ENCODE results near the gene SLC1A3. TPM values are rescaled to one million over a fixed set of nuclear protein-coding genes. Genes with fewer than 3 reads are reported as not detected.

SLC1A3 gene
- total RNA-seq, 1 experiment from 2014 or later = 6.0 TPM

GRCh38 chr5:36607838-36608783, 1.7 kb downstream of the SLC1A3 start:
- BruUV-seq (replicated peaks) = no TSS peak
- Mint-ChIP-seq H3K36me3 (ENCODE audit: insufficient read depth, unreplicated experiment) (peaks cover 11% of the 10 kb centered on the region), H3K4me3 (ENCODE audit: low read depth, unreplicated experiment) (no peak overlapping the region), H3K4me1 (ENCODE audit: low read depth, unreplicated experiment) (peaks cover 7% of the 10 kb centered on the region), H3K9me3 (ENCODE audit: low read depth, unreplicated experiment) (no peaks in the 10 kb centered on the region), H3K27ac (ENCODE audit: unreplicated experiment) (no peak overlapping the region), H3K27me3 (ENCODE audit: unreplicated experiment) (peaks cover 13% of the 10 kb centered on the region)
- DNase-seq = no peak
- TF ChIP-seq, protein P1, sequence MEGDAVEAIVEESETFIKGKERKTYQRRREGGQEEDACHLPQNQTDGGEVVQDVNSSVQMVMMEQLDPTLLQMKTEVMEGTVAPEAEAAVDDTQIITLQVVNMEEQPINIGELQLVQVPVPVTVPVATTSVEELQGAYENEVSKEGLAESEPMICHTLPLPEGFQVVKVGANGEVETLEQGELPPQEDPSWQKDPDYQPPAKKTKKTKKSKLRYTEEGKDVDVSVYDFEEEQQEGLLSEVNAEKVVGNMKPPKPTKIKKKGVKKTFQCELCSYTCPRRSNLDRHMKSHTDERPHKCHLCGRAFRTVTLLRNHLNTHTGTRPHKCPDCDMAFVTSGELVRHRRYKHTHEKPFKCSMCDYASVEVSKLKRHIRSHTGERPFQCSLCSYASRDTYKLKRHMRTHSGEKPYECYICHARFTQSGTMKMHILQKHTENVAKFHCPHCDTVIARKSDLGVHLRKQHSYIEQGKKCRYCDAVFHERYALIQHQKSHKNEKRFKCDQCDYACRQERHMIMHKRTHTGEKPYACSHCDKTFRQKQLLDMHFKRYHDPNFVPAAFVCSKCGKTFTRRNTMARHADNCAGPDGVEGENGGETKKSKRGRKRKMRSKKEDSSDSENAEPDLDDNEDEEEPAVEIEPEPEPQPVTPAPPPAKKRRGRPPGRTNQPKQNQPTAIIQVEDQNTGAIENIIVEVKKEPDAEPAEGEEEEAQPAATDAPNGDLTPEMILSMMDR (IDR thresholded peaks at IDR 0.05; ENCODE audit: unreplicated experiment) = no peak
- CTCF ChIA-PET = interaction anchor here (1.2 kb wide), 1 partner anchor 82 kb away, joined by 5 read pairs; no protein-coding TSS in a partner anchor
- intact Hi-C loops (cut with micrococcal nuclease; ENCODE audit: unreplicated experiment) = loop anchor here (5.0 kb wide), 2 partner anchors 49 to 196 kb away; no protein-coding TSS in a partner anchor

GRCh38 chr5:36610621-36611020, 4.2 kb downstream of the SLC1A3 start:
- H3K27ac Mint-ChIP-seq (ENCODE audit: unreplicated experiment) = no peak overlapping the region
- H3K27me3 Mint-ChIP-seq (ENCODE audit: unreplicated experiment) = peaks cover under 1% of the 10 kb centered on the region
- H3K36me3 Mint-ChIP-seq (ENCODE audit: insufficient read depth, unreplicated experiment) = peaks cover 11% of the 10 kb centered on the region
- TF ChIP-seq, protein P1 (IDR thresholded peaks at IDR 0.05; ENCODE audit: unreplicated experiment) = no peak
- intact Hi-C loops (cut with micrococcal nuclease; ENCODE audit: unreplicated experiment) = no loop called here
- CTCF ChIA-PET = interaction anchor here (0.6 to 0.7 kb wide), 3 partner anchors 13 to 1680 kb away, joined by 3 to 5 read pairs (median 4); no protein-coding TSS in a partner anchor
- H3K9me3 Mint-ChIP-seq (ENCODE audit: low read depth, unreplicated experiment) = no peaks in the 10 kb centered on the region
- BruUV-seq (replicated peaks) = no TSS peak
- no peak overlapping the region for H3K4me3 Mint-ChIP-seq (ENCODE audit: low read depth, unreplicated experiment)
- H3K4me1 Mint-ChIP-seq (ENCODE audit: low read depth, unreplicated experiment) = peaks cover 9% of the 10 kb centered on the region
- DNase-seq = no peak

DNA sequence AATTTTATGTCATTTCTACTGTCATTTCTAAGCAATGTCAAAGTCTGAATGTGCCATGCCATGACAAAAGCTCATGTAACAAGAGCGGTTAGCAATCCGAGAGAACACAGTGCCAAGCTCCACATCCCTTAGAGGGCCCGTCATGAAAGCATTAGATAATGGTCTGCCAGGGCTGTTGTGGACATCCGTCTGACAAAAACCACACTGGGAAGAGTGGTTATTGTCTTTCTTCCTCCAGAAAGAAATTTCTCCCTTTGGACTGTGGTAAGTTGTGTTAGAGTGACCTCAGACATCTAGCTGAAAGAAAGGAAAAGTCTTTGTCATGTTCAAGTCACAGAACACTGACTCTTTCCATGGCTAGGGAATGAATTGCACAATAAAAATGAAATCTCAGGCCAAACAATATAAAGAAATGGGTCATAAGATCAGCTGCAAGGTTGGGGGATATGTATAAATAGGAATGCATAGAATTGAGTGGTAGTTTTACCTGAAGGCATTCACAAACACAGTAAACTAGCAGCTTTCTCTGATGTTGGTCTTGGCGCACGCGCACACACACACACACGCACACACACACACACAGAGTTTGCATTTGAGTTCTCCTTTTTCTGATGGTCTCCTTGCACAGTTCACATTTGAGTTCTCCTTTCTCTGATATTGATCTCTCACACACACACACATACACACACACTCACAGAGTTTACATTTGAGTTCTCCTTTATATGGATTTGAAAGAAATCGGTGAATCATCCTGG, 5.3 kb downstream of the SLC1A3 start:
- H3K27ac Mint-ChIP-seq (ENCODE audit: unreplicated experiment) = no peak overlapping the region
- no peak overlapping the region for H3K4me3 Mint-ChIP-seq (ENCODE audit: low read depth, unreplicated experiment)
- H3K9me3 Mint-ChIP-seq (ENCODE audit: low read depth, unreplicated experiment) = no peaks in the 10 kb centered on the region
- TF ChIP-seq, protein P1 (IDR thresholded peaks at IDR 0.05; ENCODE audit: unreplicated experiment) = no peak
- no peaks in the 10 kb centered on the region for H3K27me3 Mint-ChIP-seq (ENCODE audit: unreplicated experiment)
- H3K4me1 Mint-ChIP-seq (ENCODE audit: low read depth, unreplicated experiment) = peaks cover 9% of the 10 kb centered on the region
- CTCF ChIA-PET = no interaction called here
- no peak for DNase-seq
- H3K36me3 Mint-ChIP-seq (ENCODE audit: insufficient read depth, unreplicated experiment) = peaks cover 3% of the 10 kb centered on the region
- no TSS peak for BruUV-seq (replicated peaks)
- intact Hi-C loops (cut with micrococcal nuclease; ENCODE audit: unreplicated experiment) = no loop called here

DNA sequence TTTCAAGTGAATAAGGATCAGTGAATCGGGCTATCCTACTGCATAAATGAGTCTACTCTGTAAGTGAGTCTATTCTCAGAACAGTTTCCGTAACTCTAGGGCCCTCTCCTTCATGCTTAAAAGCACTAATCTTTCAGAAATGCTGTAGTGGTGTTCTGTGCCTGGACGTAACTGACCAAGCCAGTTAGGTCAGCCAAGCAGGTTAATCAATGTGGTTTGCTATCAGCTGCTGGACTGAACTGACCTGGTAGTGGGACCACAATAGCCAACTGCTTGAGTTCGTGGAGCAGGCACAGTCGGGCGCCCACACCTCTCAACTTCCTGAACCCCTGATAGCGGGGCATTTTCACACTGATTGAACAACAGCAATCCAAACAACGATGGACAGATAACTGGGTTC, 6.8 kb downstream of the SLC1A3 start:
- Mint-ChIP-seq H3K9me3 (ENCODE audit: low read depth, unreplicated experiment) (no peaks in the 10 kb centered on the region), H3K27me3 (ENCODE audit: unreplicated experiment) (no peaks in the 10 kb centered on the region), H3K4me3 (ENCODE audit: low read depth, unreplicated experiment) (no peak overlapping the region), H3K27ac (ENCODE audit: unreplicated experiment) (no peak overlapping the region), H3K4me1 (ENCODE audit: low read depth, unreplicated experiment) (peaks cover 9% of the 10 kb centered on the region), H3K36me3 (ENCODE audit: insufficient read depth, unreplicated experiment) (no peaks in the 10 kb centered on the region)
- DNase-seq = peak; percentile 25
- TF ChIP-seq, protein P1 (IDR thresholded peaks at IDR 0.05; ENCODE audit: unreplicated experiment) = no peak
- CTCF ChIA-PET = no interaction called here
- intact Hi-C loops (cut with micrococcal nuclease; ENCODE audit: unreplicated experiment) = no loop called here
- BruUV-seq (replicated peaks) = no TSS peak
